Type B pancreatic cell (in vitro differentiated cells): ENCODE measurements around the gene MON2. TPM values are rescaled to one million over a fixed set of nuclear protein-coding genes. Genes with fewer than 3 reads are reported as not detected.
"Not testable (repeated sequence)": the region's sequence is repeated elsewhere in the genome, so short reads cannot be mapped to it uniquely, and the experiment has no call there.

Experiments
- DNase-seq: peaks from one replicate; pipeline ENCODE4 v3.0.0; 2021; ENCODE audit warnings: mixed read lengths; ENCODE audit not compliant: unreplicated experiment; ENCODE audit errors: extremely low spot score
- H3K27ac Mint-ChIP-seq: 2 replicates; pipeline ENCODE4 v1.8.0; 2021; ENCODE audit warnings: mild to moderate bottlenecking, mixed read lengths
- H3K27me3 Mint-ChIP-seq: 2 replicates; pipeline ENCODE4 v1.8.0; 2021; ENCODE audit warnings: mixed read lengths
- H3K36me3 Mint-ChIP-seq: 2 replicates; pipeline ENCODE4 v1.8.0; 2021; ENCODE audit warnings: mixed read lengths
- H3K4me1 Mint-ChIP-seq: one replicate; pipeline ENCODE4 v1.8.0; 2021; ENCODE audit warnings: mixed read lengths; ENCODE audit not compliant: unreplicated experiment
- H3K4me3 Mint-ChIP-seq: 2 replicates; pipeline ENCODE4 v1.8.0; 2021; ENCODE audit warnings: mild to moderate bottlenecking, mixed read lengths
- H3K9me3 Mint-ChIP-seq: 2 replicates; pipeline ENCODE4 v1.8.0; 2021; ENCODE audit warnings: mixed read lengths
- total RNA-seq: library from RNA; stranded (reverse); gene quantifications from 2 replicates; pipeline ENCODE4 v1.2.1, GENCODE V29; 2021; ENCODE audit warnings: low replicate concordance
- TF ChIP-seq, protein P1 (sequence below): fragments of 200-600 bp; sonication (generic); conservative IDR thresholded peaks from 2 replicates; pipeline ENCODE4 v1.5.0; 2021; ENCODE audit warnings: antibody characterized with exemption, mild to moderate bottlenecking

The MON2 gene
- total RNA-seq, 1 donor from 2014 or later = 47.4 TPM

DNA sequence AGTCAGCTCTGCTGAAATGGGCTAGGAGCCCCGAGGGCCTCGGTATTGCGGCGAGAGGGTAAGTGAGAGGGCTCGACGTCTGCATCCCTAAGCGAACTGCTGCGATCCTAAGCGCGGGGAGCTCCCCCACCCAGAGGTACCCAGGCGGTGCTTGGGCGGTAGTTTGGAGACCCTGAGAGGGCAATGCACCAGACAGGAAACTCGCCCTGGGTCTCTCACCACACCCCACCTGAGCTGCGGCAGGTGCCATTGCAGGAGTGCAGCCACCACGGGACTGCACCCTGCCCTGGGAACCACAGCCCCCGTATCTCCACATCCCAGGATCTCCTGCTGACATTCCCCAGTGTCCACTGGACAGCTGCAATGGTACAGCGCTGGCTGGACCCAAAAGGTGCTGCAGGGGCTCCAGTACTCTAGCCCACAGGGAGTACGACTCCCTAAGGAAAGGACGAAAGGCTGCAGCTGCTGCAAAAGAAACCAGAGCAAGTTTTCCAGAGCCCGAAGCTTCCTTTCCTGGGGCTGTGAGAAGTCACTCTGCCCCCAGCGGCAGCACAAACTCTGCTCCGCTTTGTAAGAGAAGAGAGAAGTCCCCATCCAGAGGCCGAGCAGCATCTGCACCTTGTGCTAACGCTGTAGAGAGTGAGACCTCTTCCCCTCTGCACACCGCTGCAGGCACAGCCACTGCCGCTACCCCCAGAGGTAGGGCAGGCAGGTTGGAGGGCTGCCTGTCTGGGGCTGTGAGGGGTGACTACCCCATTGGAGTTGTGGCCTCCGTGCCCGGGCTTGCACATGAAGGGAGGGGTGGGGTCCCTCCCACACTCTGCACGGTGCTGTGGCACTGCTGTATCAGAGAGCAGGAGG, 31.1 kb upstream of the MON2 start:
- peaks cover 53% of the 10 kb centered on the region for H3K27me3 Mint-ChIP-seq
- no peaks in the 10 kb centered on the region for H3K9me3 Mint-ChIP-seq
- peaks cover 7% of the 10 kb centered on the region for H3K4me1 Mint-ChIP-seq
- H3K36me3 Mint-ChIP-seq = no peaks in the 10 kb centered on the region
- peak overlapping the region; percentile 88 for H3K4me3 Mint-ChIP-seq
- TF ChIP-seq, protein P1, sequence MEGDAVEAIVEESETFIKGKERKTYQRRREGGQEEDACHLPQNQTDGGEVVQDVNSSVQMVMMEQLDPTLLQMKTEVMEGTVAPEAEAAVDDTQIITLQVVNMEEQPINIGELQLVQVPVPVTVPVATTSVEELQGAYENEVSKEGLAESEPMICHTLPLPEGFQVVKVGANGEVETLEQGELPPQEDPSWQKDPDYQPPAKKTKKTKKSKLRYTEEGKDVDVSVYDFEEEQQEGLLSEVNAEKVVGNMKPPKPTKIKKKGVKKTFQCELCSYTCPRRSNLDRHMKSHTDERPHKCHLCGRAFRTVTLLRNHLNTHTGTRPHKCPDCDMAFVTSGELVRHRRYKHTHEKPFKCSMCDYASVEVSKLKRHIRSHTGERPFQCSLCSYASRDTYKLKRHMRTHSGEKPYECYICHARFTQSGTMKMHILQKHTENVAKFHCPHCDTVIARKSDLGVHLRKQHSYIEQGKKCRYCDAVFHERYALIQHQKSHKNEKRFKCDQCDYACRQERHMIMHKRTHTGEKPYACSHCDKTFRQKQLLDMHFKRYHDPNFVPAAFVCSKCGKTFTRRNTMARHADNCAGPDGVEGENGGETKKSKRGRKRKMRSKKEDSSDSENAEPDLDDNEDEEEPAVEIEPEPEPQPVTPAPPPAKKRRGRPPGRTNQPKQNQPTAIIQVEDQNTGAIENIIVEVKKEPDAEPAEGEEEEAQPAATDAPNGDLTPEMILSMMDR = peak; percentile 73
- no peak overlapping the region for H3K27ac Mint-ChIP-seq
- DNase-seq = no peak

- Mint-ChIP-seq H3K27me3 (peaks cover 47% of the 10 kb centered on the region), H3K9me3 (no peaks in the 10 kb centered on the region), H3K36me3 (no peaks in the 10 kb centered on the region), H3K27ac (no peak overlapping the region), H3K4me3 (peak overlapping the region; percentile 12), H3K4me1 (peaks cover 7% of the 10 kb centered on the region)
- TF ChIP-seq, protein P1 = no peak
- no peak for DNase-seq
Observed at GRCh38 chr12:62436164-62436503, 30.5 kb upstream of the MON2 start.

- TF ChIP-seq, protein P1 = peak; percentile 85
- DNase-seq = no peak
- peaks cover 36% of the 10 kb centered on the region for H3K27me3 Mint-ChIP-seq
- H3K4me1 Mint-ChIP-seq = peaks cover 7% of the 10 kb centered on the region
- no peaks in the 10 kb centered on the region for H3K36me3 Mint-ChIP-seq
- H3K9me3 Mint-ChIP-seq = peaks cover 10% of the 10 kb centered on the region
- no peak overlapping the region for H3K4me3 Mint-ChIP-seq
- no peak overlapping the region for H3K27ac Mint-ChIP-seq
Observed at GRCh38 chr12:62438098-62438692, 28.4 kb upstream of the MON2 start.

- DNase-seq = no peak
- H3K27me3 Mint-ChIP-seq = peaks cover 4% of the 10 kb centered on the region
- no peak overlapping the region for H3K27ac Mint-ChIP-seq
- H3K36me3 Mint-ChIP-seq = no peaks in the 10 kb centered on the region
- TF ChIP-seq, protein P1 = no peak
- H3K4me3 Mint-ChIP-seq = no peak overlapping the region
- no peaks in the 10 kb centered on the region for H3K4me1 Mint-ChIP-seq
- H3K9me3 Mint-ChIP-seq = peaks cover 10% of the 10 kb centered on the region
Observed at GRCh38 chr12:62446754-62447452, 19.7 kb upstream of the MON2 start.

GRCh38 chr12:62448436-62448835, 18.2 kb upstream of the MON2 start:
- H3K4me1 Mint-ChIP-seq = no peaks in the 10 kb centered on the region
- no peaks in the 10 kb centered on the region for H3K36me3 Mint-ChIP-seq
- no peak overlapping the region for H3K4me3 Mint-ChIP-seq
- no peak for DNase-seq
- H3K27ac Mint-ChIP-seq = no peak overlapping the region
- peaks cover 13% of the 10 kb centered on the region for H3K27me3 Mint-ChIP-seq
- TF ChIP-seq, protein P1 = no peak
- H3K9me3 Mint-ChIP-seq = peaks cover 3% of the 10 kb centered on the region

- H3K27me3 Mint-ChIP-seq = peaks cover 17% of the 10 kb centered on the region
- H3K9me3 Mint-ChIP-seq, H3K27ac Mint-ChIP-seq, H3K4me3 Mint-ChIP-seq, DNase-seq, H3K4me1 Mint-ChIP-seq, H3K36me3 Mint-ChIP-seq: not testable (repeated sequence)
Observed at GRCh38 chr12:62455429-62455828, 11.2 kb upstream of the MON2 start.
